H1 (cell line): ENCODE results near the gene DLGAP5. TPM values are rescaled to one million over a fixed set of nuclear protein-coding genes. Genes with fewer than 3 reads are reported as not detected.

ENCODE experiments used
- KDM1A ChIP-seq: fragments of 200-600, 300-600 bp; sonication (generic); IDR thresholded peaks from 2 replicates; pipeline ENCODE4 v1.7.1; 2016; ENCODE audit warnings: mild to moderate bottlenecking, low read length, borderline replicate concordance
- SP4 ChIP-seq: IDR thresholded peaks from 2 replicates; pipeline ENCODE4 v1.6.1; 2012; ENCODE audit warnings: low read length, inconsistent platforms
- SUZ12 ChIP-seq: fragments of 200-600 bp; sonication (generic); IDR thresholded peaks from 2 replicates; pipeline ENCODE4 v1.6.1; 2012; ENCODE audit warnings: mild to moderate bottlenecking, inconsistent platforms, low read length, moderate library complexity, mixed read lengths
- polyA plus RNA-seq, 7 experiments: library from polyadenylated mRNA; depleted of rRNA in 3 of 7; stranded (reverse) in 5 of 7; unstranded in 2 of 7; fragments of >200 nt in 5 of 7; fragments of 200-250 nt in 2 of 7; gene quantifications; 1 replicate in 5 of 7; 2 replicates in 1 of 7; 4 replicates in 1 of 7; pipeline versions ENCODE4 v1.2.1 to v1.2.3, GENCODE V29; 2011 to 2013; ENCODE audit warnings: missing spikeins in 2 of 7, mixed read lengths in 2 of 7
- total RNA-seq: library from RNA; stranded (reverse); fragmentation: NEBNext Ultra II Directional; extraction: Animal tissue kit (Norgen Biotek cat#: 25700); gene quantifications from 2 replicates; pipeline ENCODE4 v1.2.1, GENCODE V29; 2021

The DLGAP5 gene
- total and polyA plus RNA-seq, 2 of the 8 experiments (the other 6 are each of a cell fraction or from before 2014, with no cell fraction given) = 16.9 to 155 TPM

- TF ChIP-seq SP4 (no peak), KDM1A (no peak), SUZ12 (no peak)
Observed at GRCh38 chr14:55212634-55213033, 21.2 kb upstream of the DLGAP5 start (continued).
